Trophoblast cell (in vitro differentiated cells and primary cell): Measurements from ENCODE around the gene PTGIS.

Source experiments
- DNase-seq, 2 donors: peaks; one replicate each; pipeline ENCODE4 v3.0.0-alpha.2; 2016
- H2AFZ ChIP-seq: 2 replicates; pipeline ENCODE4 v1.6.1; 2013; ENCODE audit warnings: low read length, moderate library complexity, mild to moderate bottlenecking; ENCODE audit not compliant: insufficient read depth, poor library complexity
- H2AK5ac ChIP-seq: 2 replicates; pipeline ENCODE4 v1.6.1; 2013; ENCODE audit warnings: mild to moderate bottlenecking, low read length
- H2BK120ac ChIP-seq: 2 replicates; pipeline ENCODE4 v1.6.1; 2013; ENCODE audit warnings: low read length, mild to moderate bottlenecking, moderate library complexity; ENCODE audit not compliant: insufficient read depth, poor library complexity
- H2BK12ac ChIP-seq: 2 replicates; pipeline ENCODE4 v1.6.1; 2013; ENCODE audit warnings: mild to moderate bottlenecking, low read length, moderate library complexity
- H2BK5ac ChIP-seq: 2 replicates; pipeline ENCODE4 v1.6.1; 2013; ENCODE audit warnings: low read length, low read depth, moderate library complexity, mild to moderate bottlenecking; ENCODE audit not compliant: poor library complexity
- H3K14ac ChIP-seq: 2 replicates; pipeline ENCODE4 v1.6.1; 2013; ENCODE audit warnings: mild to moderate bottlenecking, low read length
- H3K18ac ChIP-seq: 2 replicates; pipeline ENCODE4 v1.6.1; 2013; ENCODE audit warnings: mild to moderate bottlenecking, low read length
- H3K23ac ChIP-seq: 2 replicates; pipeline ENCODE4 v1.6.1; 2013; ENCODE audit warnings: low read length
- H3K27ac ChIP-seq: 2 replicates; pipeline ENCODE4 v1.5.1; 2013; ENCODE audit warnings: low read depth, mild to moderate bottlenecking, inconsistent platforms, low read length, moderate library complexity
- H3K27me3 ChIP-seq: 2 replicates; pipeline ENCODE4 v1.6.1; 2013; ENCODE audit warnings: inconsistent platforms, mild to moderate bottlenecking, low read length, moderate library complexity; ENCODE audit not compliant: insufficient read depth
- H3K36me3 ChIP-seq, 2 experiments: 1 replicate in 1 of 2; 2 replicates in 1 of 2; pipeline ENCODE4 v1.6.1; 2013; ENCODE audit warnings: low read length in 2 of 2, mild to moderate bottlenecking in 2 of 2, moderate library complexity in 1 of 2; ENCODE audit not compliant: insufficient read depth in 2 of 2, control insufficient read depth in 1 of 2
- H3K4ac ChIP-seq: 2 replicates; pipeline ENCODE4 v1.6.1; 2013; ENCODE audit warnings: low read depth, mild to moderate bottlenecking, low read length, moderate library complexity
- H3K4me1 ChIP-seq, 2 experiments: 1 replicate in 1 of 2; 2 replicates in 1 of 2; pipeline ENCODE4 v1.6.1; 2013; ENCODE audit warnings: low read length in 2 of 2, mild to moderate bottlenecking in 2 of 2, moderate library complexity in 1 of 2; ENCODE audit not compliant: insufficient read depth in 2 of 2, control insufficient read depth in 1 of 2
- H3K4me2 ChIP-seq: 2 replicates; pipeline ENCODE4 v1.6.1; 2013; ENCODE audit warnings: inconsistent platforms, mild to moderate bottlenecking, low read length, moderate library complexity
- H3K4me3 ChIP-seq: 2 replicates; pipeline ENCODE4 v1.5.1; 2013; ENCODE audit warnings: mild to moderate bottlenecking, low read depth, low read length, inconsistent platforms
- H3K79me1 ChIP-seq: one replicate; pipeline ENCODE4 v1.6.1; 2013; ENCODE audit warnings: low read length
- H3K79me2 ChIP-seq: 2 replicates; pipeline ENCODE4 v1.6.1; 2013; ENCODE audit warnings: low read length, mild to moderate bottlenecking; ENCODE audit not compliant: control insufficient read depth, insufficient read depth, poor library complexity
- H3K9ac ChIP-seq: 2 replicates; pipeline ENCODE4 v1.6.1; 2013; ENCODE audit warnings: mild to moderate bottlenecking, low read length
- H3K9me3 ChIP-seq: 2 replicates; pipeline ENCODE4 v1.6.1; 2013; ENCODE audit warnings: low read depth, mild to moderate bottlenecking, control low read depth, inconsistent platforms, low read length; ENCODE audit not compliant: insufficient read depth
- H4K12ac ChIP-seq: 2 replicates; pipeline ENCODE4 v1.6.1; 2013; ENCODE audit warnings: low read depth, mild to moderate bottlenecking, low read length, moderate library complexity
- H4K8ac ChIP-seq: 2 replicates; pipeline ENCODE4 v1.6.1; 2013; ENCODE audit warnings: low read depth, mild to moderate bottlenecking, low read length, moderate library complexity
- H4K91ac ChIP-seq: one replicate; pipeline ENCODE4 v1.6.1; 2013; ENCODE audit warnings: low read depth, mild to moderate bottlenecking, low read length, moderate library complexity
- WGBS: extraction: QIAGEN DNeasy Blood & Tissue Kit; methylation state at CpG from one replicate; pipeline ENCODE4 v1.1.7; 2013; ENCODE audit warnings: missing lambda C conversion rate; ENCODE audit not compliant: insufficient read length, insufficient coverage; ENCODE audit errors: extremely low coverage; 5-methylcytosine and 5-hydroxymethylcytosine counted together

Gene PTGIS

DNA sequence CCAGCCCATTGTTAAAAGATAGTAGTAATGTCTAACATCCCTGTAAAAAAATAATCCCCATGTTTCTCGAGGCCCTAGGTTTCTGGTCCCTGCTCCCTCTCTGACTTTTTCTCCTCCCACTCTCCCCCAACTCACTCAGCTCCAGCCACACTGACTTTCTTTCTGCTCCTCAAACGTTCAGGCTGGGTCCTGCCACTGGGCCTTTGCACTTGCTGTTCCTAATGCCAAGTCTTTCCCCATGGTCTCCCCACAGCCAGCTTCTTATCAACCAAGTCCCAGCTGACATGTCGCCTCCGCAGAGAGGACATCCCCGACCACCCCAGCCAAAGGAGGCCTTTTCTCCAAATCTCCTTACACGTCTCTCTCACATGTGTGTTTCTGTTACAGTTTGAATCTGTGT is 21.8 kb upstream of the PTGIS start:
- Histone ChIP-seq H2BK12ac (no peak overlapping the region), H3K36me3 (no peaks in the 10 kb centered on the region), H2BK5ac (no peak overlapping the region), H3K4me3 (no peak overlapping the region), H3K4me1 (peaks cover 11 to 15% of the 10 kb centered on the region in 2 experiments), H3K27ac (no peak overlapping the region), H3K14ac (no peak overlapping the region), H4K8ac (no peak overlapping the region), H3K18ac (no peak overlapping the region), H4K12ac (no peak overlapping the region), H4K91ac (no peak overlapping the region), H3K27me3 (no peaks in the 10 kb centered on the region), H2BK120ac (no peak overlapping the region), H3K9me3 (peaks cover 2% of the 10 kb centered on the region), H2AFZ (no peak overlapping the region), H3K23ac (no peak overlapping the region), H3K79me2 (no peaks in the 10 kb centered on the region), H3K79me1 (peaks cover 10% of the 10 kb centered on the region), H2AK5ac (no peak overlapping the region), H3K9ac (no peak overlapping the region), H3K4ac (no peak overlapping the region), H3K4me2 (no peak overlapping the region)
- no peak for DNase-seq
- no CpG with 5 or more reads among the region's 6 CpGs for WGBS

DNA sequence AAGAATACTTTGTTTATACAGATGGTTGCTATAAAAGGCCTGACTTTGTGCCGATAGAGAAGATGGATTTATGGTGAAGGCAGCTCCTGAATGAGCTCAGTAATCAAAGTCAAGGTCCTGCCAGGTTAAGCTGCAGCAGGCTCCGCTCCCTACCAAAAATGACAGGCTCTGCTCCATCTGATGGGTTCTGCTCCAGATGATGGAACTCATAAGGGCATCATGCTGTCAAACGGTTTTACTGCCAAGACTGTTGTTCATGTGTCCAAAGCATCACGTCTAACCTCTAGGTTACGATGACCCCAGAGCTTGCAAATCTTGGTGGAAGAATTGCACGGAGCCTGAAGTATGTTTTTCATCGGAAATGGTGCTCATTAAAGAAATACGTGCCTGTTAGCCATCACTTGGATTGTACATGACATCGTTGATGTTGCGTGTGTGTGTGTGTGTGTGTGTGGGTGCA is 19.2 kb upstream of the PTGIS start:
- Histone ChIP-seq H3K18ac (no peak overlapping the region), H2AK5ac (no peak overlapping the region), H4K8ac (no peak overlapping the region), H3K9me3 (peaks cover 5% of the 10 kb centered on the region), H2BK5ac (no peak overlapping the region), H3K4ac (no peak overlapping the region), H3K79me1 (no peaks in the 10 kb centered on the region), H3K4me2 (no peak overlapping the region), H3K4me3 (no peak overlapping the region), H3K36me3 (no peaks in the 10 kb centered on the region), H3K23ac (no peak overlapping the region), H4K91ac (no peak overlapping the region), H3K4me1 (no peaks in the 10 kb centered on the region), H3K27ac (no peak overlapping the region), H3K14ac (no peak overlapping the region), H4K12ac (no peak overlapping the region), H3K79me2 (no peaks in the 10 kb centered on the region), H2BK120ac (no peak overlapping the region), H3K27me3 (no peaks in the 10 kb centered on the region), H3K9ac (no peak overlapping the region), H2AFZ (no peak overlapping the region), H2BK12ac (no peak overlapping the region)
- WGBS, result no CpG with 5 or more reads among the region's 10 CpGs
- no peak for DNase-seq

DNA sequence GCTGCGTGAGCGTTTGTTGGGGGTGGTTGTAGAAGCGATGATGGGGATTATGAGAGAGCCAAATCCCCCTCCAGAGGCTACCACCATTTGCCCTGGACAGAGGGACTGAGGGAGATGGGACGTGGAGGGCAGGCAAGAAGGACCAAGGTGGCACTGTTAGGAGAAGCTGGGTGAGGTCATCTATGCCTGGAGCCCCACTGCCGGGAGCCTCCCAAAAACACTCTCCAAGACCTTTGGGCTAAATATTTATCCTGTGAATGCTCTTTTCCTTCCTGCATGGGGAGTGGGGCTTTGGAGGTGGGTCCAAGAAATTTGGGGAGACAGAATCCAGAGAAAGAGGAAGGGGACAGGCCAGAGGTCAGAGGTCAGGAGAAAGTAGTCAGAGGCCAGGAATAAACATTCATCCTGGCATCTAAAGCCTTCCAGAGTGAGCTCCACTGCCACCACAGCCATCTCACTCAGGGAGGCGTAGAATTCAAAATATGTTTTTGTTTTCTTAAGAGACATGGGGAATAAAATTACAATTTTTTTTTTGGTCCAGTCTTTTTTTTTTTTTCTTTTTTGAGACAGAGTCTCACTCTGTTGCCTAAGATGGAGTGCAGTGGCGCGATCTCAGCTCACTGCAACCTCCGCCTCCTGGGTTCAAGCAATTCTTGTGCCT is 17.8 kb upstream of the PTGIS start:
- DNase-seq, result no peak
- Histone ChIP-seq H2BK5ac (no peak overlapping the region), H3K4me3 (no peak overlapping the region), H4K8ac (no peak overlapping the region), H3K4me2 (no peak overlapping the region), H3K4me1 (no peaks in the 10 kb centered on the region), H3K79me2 (no peaks in the 10 kb centered on the region), H3K79me1 (no peaks in the 10 kb centered on the region), H4K12ac (no peak overlapping the region), H3K18ac (no peak overlapping the region), H3K27ac (no peak overlapping the region), H2AK5ac (no peak overlapping the region), H3K4ac (no peak overlapping the region), H3K36me3 (no peaks in the 10 kb centered on the region), H4K91ac (no peak overlapping the region), H2BK120ac (no peak overlapping the region), H2AFZ (no peak overlapping the region), H3K9me3 (peaks cover 5% of the 10 kb centered on the region), H3K9ac (no peak overlapping the region), H2BK12ac (no peak overlapping the region), H3K27me3 (no peaks in the 10 kb centered on the region), H3K14ac (no peak overlapping the region), H3K23ac (no peak overlapping the region)
- whole genome bisulfite sequencing, result no CpG with 5 or more reads among the region's 9 CpGs

DNA sequence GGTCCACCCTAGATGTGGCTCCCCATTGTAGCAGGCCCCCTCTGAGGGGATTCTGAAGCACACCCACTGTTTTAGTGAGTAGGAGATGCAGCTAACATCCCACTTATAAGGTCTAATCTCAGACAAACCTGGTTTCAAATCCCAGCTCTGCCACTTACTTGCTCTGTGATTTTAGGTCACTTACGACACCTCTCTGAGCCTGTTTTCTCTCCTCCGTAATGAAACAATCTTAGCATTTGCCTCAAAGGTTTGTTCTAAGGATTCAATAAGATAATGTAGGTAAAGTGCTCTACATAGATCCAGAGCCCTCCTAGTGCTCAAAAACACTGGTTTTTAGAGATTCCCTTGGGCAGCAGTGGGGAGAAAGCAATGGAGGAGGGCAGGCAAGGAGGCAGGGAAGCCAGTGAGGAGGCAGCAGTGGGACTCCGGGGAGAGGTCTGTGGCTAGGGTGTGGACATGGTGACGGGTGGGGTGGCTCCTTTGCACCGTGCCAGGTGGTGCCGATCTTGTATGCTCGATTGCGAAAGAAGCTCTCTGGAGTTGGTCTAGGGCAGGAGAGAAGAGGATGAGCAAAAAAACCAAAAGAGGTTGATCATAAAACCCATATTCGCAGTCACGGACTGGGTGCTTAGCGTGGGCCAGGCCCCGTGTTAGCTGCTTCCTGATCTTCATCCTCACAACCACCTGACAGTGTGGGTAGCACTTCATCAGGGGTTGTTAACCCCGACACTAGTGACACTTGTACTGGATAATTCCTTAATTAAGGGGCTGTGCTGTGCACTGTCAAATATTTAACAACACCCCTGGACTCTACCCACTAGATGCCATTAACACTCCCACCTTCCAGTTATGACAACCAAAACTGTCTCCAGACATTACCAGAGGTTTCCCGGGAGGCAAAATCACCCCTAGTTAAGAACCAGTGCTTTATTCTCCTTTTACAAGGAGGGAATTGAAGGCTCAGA is 16.8 kb upstream of the PTGIS start:
- DNase-seq, result no peak
- H3K4me2 ChIP-seq, result no peak overlapping the region
- H3K23ac ChIP-seq, result no peak overlapping the region
- H3K18ac ChIP-seq, result no peak overlapping the region
- H4K91ac ChIP-seq, result no peak overlapping the region
- no peak overlapping the region for H3K27ac ChIP-seq
- no peak overlapping the region for H2BK12ac ChIP-seq
- H2BK5ac ChIP-seq, result no peak overlapping the region
- no peaks in the 10 kb centered on the region for H3K79me1 ChIP-seq
- H3K9ac ChIP-seq, result no peak overlapping the region
- no peak overlapping the region for H2AK5ac ChIP-seq
- WGBS, result no CpG with 5 or more reads among the region's 14 CpGs
- no peaks in the 10 kb centered on the region for H3K79me2 ChIP-seq
- no peak overlapping the region for H2BK120ac ChIP-seq
- H3K14ac ChIP-seq, result no peak overlapping the region
- H3K4me1 ChIP-seq, result no peaks in the 10 kb centered on the region
- H3K9me3 ChIP-seq, result peaks cover 5% of the 10 kb centered on the region
- no peak overlapping the region for H2AFZ ChIP-seq
- H4K12ac ChIP-seq, result no peak overlapping the region
- H4K8ac ChIP-seq, result no peak overlapping the region
- no peaks in the 10 kb centered on the region for H3K36me3 ChIP-seq
- H3K4ac ChIP-seq, result no peak overlapping the region
- H3K4me3 ChIP-seq, result no peak overlapping the region
- no peaks in the 10 kb centered on the region for H3K27me3 ChIP-seq
